Psoas muscle (tissue), 8 donors: ENCODE measurements around the gene HIRA. TPM values are rescaled to one million over a fixed set of nuclear protein-coding genes. Genes with fewer than 3 reads are reported as not detected.

Experiments
- ATAC-seq, 4 donors: fragments of 200-7000 bp; cut with Tn5 transposase; one replicate each; pipeline ENCODE4 v1.9.1; 2020; ENCODE audit warnings: moderate library complexity in 3 of 4, mild to moderate bottlenecking in 2 of 4
- DNase-seq, 2 donors: peaks; one replicate each; pipeline ENCODE4 v3.0.0-alpha.2; 2020
- H3K27ac ChIP-seq: fragments of 200-600 bp; one replicate; pipeline ENCODE4 v1.8.0; 2022
- H3K27me3 ChIP-seq, 3 donors: fragments of 200-600 bp in 1 of 3; one replicate each; pipeline versions ENCODE4 v1.6.1 to v1.8.0; 2013 to 2022; ENCODE audit warnings: low read length in 2 of 3, mild to moderate bottlenecking in 2 of 3, moderate library complexity in 1 of 3; ENCODE audit not compliant: insufficient read depth in 3 of 3
- H3K36me3 ChIP-seq, 2 donors: fragments of 200-600 bp in 1 of 2; one replicate each; pipeline versions ENCODE4 v1.6.1 to v1.8.0; 2013 to 2022; ENCODE audit warnings: low read depth in 1 of 2, mild to moderate bottlenecking in 1 of 2, moderate library complexity in 1 of 2; ENCODE audit not compliant: insufficient read depth in 1 of 2
- H3K4me1 ChIP-seq: fragments of 200-600 bp; one replicate; pipeline ENCODE4 v1.8.0; 2022
- H3K4me3 ChIP-seq: fragments of 200-600 bp; one replicate; pipeline ENCODE4 v1.8.0; 2022; ENCODE audit warnings: mild to moderate bottlenecking
- H3K9me3 ChIP-seq: fragments of 200-600 bp; one replicate; pipeline ENCODE4 v1.8.0; 2022
- WGBS, 3 donors: extraction: QIAGEN DNeasy Blood & Tissue Kit; methylation state at CpG; one replicate each; pipeline versions ENCODE4 v1.1.6 to v1.1.7; 2013; 5-methylcytosine and 5-hydroxymethylcytosine counted together
- intact Hi-C, 2 donors: fragments of 100-400 bp; cut with DNase I; formaldehyde crosslinking; loops; one replicate each; pipeline versions ENCODE4 v1.11.0 to v1.14.2; 2022
- polyA plus RNA-seq, 3 donors: library from polyadenylated mRNA; stranded (reverse); fragments of 200-250 nt; gene quantifications; one replicate each; pipeline ENCODE4 v1.2.3, GENCODE V29; 2013
- total RNA-seq, 4 donors: library from RNA; stranded (reverse); fragmentation: NEBNext Ultra II Directional in 2 of 4; extraction: Animal tissue kit (Norgen Biotek cat#: 25700) in 2 of 4; gene quantifications; one replicate each; pipeline versions ENCODE4 v1.2.1 to v1.2.4, GENCODE V29; 2021 to 2023
- TF ChIP-seq, protein P1 (sequence below): fragments of 200-600 bp; IDR thresholded peaks from one replicate; pipeline ENCODE4 v1.8.0; 2022; ENCODE audit warnings: antibody characterized with exemption
- donor health status: healthy with polysubstance abuse.
- donor health status: DM: no; HTN: no; CAD: no; lungs with moderate emphysema.
- donor health status: Bipolar disorder and iron deficiency.
- donor health status: healthy.
- donor health status: DM: yes; HTN: yes; CAD: no.
- donor health status: DM: no; HTN: no; CAD: no.
- donor health status: DM: no; HTN: no; CAD: no.
- donor health status: DM: yes; HTN: yes; CAD: no.

HIRA gene
- total and polyA plus RNA-seq, 7 donors, result 12.3 to 32.7 (median 17.2) TPM

DNA sequence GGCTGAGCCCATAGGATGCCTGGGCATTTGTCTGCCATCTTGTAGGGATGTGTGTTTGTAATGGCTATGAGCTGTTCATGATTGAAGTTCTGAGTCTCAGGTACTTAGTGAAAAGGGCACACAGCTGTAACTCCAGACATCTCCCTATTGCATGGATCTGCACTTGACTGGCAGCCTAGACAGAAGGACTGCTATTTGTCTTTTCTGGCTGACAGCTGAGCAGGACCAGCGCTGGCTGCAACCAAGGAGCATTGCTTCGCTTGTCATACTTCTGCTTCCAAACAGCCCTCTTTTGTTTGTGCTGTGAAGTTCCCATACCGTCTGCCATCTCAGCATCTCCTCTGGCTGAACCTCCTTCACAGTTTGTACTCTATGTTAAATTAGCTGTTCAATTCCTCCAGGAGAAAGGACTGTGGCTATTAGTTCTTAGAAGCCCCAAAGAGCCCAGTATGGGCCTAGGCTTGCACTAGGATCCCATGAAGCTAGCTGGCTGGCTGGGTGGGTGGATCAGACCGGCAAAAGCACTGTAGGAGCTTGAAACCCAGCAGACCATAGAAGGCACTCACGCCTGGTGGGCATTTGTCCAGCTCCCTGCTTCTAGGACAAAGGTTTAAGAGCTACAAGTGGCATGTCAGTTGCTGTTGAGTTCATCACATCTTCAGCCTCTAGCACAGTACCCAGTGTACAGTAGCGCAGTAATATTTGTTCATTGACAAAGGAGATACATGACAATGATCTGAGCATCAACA lies 20.4 kb downstream of the HIRA start:
- TF ChIP-seq, protein P1, sequence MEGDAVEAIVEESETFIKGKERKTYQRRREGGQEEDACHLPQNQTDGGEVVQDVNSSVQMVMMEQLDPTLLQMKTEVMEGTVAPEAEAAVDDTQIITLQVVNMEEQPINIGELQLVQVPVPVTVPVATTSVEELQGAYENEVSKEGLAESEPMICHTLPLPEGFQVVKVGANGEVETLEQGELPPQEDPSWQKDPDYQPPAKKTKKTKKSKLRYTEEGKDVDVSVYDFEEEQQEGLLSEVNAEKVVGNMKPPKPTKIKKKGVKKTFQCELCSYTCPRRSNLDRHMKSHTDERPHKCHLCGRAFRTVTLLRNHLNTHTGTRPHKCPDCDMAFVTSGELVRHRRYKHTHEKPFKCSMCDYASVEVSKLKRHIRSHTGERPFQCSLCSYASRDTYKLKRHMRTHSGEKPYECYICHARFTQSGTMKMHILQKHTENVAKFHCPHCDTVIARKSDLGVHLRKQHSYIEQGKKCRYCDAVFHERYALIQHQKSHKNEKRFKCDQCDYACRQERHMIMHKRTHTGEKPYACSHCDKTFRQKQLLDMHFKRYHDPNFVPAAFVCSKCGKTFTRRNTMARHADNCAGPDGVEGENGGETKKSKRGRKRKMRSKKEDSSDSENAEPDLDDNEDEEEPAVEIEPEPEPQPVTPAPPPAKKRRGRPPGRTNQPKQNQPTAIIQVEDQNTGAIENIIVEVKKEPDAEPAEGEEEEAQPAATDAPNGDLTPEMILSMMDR, result no peak
- H3K4me3 ChIP-seq, result no peak overlapping the region
- H3K9me3 ChIP-seq, result no peaks in the 10 kb centered on the region
- peaks cover 8% of the 10 kb centered on the region for H3K4me1 ChIP-seq
- no peak overlapping the region for H3K27ac ChIP-seq
- 59 to 72% (median 66%) methylated on average over 6 of the region's 6 CpGs for whole genome bisulfite sequencing, 3 donors
- DNase-seq (no peak), ATAC-seq (peak; percentile 53 to 88 (median 81))
- no peaks in the 10 kb centered on the region for H3K27me3 ChIP-seq
- peaks cover 12 to 42% of the 10 kb centered on the region in 2 donors for H3K36me3 ChIP-seq
- intact Hi-C loops, result no loop called here

DNA sequence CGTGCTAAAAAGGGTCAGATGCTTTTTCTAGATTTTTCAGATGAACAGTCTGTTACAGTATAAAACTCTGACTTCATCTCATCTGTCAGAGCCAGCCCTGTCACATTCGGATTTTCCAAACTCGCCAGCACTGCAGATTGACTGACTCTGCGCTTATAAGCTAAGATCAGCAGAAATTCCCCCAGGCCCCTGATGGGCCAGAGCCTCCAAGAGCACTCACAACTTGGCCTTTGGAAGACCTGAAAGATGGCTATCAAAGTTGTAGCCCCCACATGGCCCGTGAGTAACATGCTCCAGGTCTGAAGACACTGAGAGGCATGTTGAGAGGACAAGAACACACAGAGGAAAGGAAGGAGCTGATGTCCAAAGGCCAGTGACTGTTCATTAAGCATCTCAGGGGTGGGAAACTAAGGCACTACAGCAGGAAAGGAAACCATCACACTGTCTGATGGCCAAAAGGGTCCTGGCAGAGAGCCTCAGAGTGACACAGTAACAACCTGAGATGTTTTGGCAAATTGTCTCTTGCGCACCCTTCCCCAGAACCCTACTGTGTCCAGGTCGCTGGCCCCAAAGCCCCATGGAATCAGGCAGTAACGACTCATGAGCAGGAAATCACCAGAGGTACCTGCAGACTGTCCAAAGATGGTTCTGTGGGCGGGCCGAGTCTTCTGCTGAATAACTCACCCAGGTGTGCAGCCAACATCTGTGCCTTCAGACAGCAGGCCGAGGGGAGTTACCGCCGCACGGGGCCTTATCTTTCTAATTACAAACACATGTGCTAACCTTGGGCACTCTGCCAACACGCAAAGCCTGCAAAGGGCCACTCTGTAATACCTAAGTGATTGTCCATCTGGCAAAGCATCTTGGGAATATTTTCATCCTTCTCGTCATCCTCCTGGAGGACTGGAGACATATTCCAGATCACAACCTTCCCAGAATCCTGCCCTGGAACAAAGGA lies 23.6 kb downstream of the HIRA start:
- H3K4me3 ChIP-seq, result no peak overlapping the region
- no peak overlapping the region for H3K27ac ChIP-seq
- H3K4me1 ChIP-seq, result peaks cover 8% of the 10 kb centered on the region
- WGBS, 3 donors, result 71 to 76% (median 73%) methylated on average over 16 of the region's 16 CpGs
- intact Hi-C loops, result no loop called here
- ATAC-seq (no peak), DNase-seq (no peak)
- no peaks in the 10 kb centered on the region for H3K9me3 ChIP-seq
- TF ChIP-seq, protein P1, result no peak
- H3K27me3 ChIP-seq, result no peaks in the 10 kb centered on the region
- peaks cover 12 to 65% of the 10 kb centered on the region in 2 donors for H3K36me3 ChIP-seq

DNA sequence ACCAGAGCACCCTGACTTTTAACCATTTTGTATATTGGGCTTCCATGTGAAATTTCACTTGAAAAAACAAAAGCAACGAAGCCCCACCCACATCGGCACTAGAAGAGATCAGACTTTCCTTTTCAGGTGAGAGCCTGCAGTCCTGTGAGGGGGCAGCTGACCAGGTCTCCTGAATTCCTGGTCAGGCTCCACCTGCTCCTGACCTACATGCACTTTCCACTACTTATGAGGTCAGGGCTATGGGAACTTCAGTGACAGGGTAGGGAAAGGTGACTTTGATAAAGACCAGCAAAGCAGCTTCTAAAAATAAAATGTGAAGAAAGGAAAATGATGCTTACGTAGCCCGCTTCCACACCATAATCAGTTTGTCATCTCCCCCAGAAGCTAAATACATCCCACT lies 24.7 kb downstream of the HIRA start:
- 83 to 89% (median 84%) methylated on average over 4 of the region's 4 CpGs for WGBS, 3 donors
- Histone ChIP-seq H3K4me1 (peaks cover 8% of the 10 kb centered on the region), H3K27ac (no peak overlapping the region), H3K36me3 (peaks cover 14 to 67% of the 10 kb centered on the region in 2 donors), H3K27me3 (no peaks in the 10 kb centered on the region), H3K4me3 (no peak overlapping the region), H3K9me3 (no peaks in the 10 kb centered on the region)
- ATAC-seq (peak in 1 of 4 donors; percentile 22), DNase-seq (no peak)
- TF ChIP-seq, protein P1, result no peak
- intact Hi-C loops, result no loop called here

DNA sequence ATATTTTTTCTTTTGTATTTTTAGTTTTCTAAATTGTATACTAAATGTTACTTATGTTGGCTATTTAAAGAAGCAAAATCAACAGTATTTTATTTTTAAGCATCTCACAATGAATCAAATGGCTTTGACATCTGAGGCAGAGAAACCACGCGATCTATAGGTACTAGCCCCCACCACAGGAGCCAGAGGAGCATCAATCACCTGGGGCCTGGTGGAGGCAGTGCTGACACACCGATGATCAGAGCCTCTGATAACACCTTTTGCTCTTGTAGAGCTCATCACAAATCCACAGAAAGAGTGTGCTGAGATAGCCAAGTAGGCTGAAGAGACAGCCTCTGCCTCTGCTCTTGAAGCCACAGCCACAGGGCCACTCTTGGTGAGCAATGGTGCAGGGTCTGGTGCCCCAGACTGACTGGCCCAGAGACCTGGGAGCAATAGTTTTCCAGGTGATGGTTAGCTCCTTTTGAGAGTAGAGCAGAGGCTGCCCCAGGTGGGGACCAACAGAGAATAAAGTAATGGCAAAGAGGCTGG lies 25.2 kb downstream of the HIRA start:
- Histone ChIP-seq H3K27me3 (no peaks in the 10 kb centered on the region), H3K4me3 (no peak overlapping the region), H3K36me3 (peaks cover 14 to 72% of the 10 kb centered on the region in 2 donors), H3K27ac (no peak overlapping the region), H3K4me1 (peaks cover 6% of the 10 kb centered on the region), H3K9me3 (no peaks in the 10 kb centered on the region)
- intact Hi-C loops, result no loop called here
- TF ChIP-seq, protein P1, result no peak
- DNase-seq, result no peak
- 84 to 95% (median 91%) methylated on average over 3 of the region's 3 CpGs for WGBS, 3 donors
- ATAC-seq, result no peak
